ENCODE data around the gene UGT1A6. TPM values are rescaled to one million over a fixed set of nuclear protein-coding genes. Genes with fewer than 3 reads are reported as not detected.

Gene UGT1A6
- total RNA-seq, 1 donor from 2014 or later = 2.3 TPM

- H3K27me3 ChIP-seq (ENCODE audit: low read depth) = peaks cover 4% of the 10 kb centered on the region
- DNase-seq (no peak), ATAC-seq (no peak)
- H3K36me3 ChIP-seq = no peaks in the 10 kb centered on the region
- no peaks in the 10 kb centered on the region for H3K9me3 ChIP-seq
- H3K27ac ChIP-seq = no peak overlapping the region
- no peak overlapping the region for H3K4me3 ChIP-seq
- no peaks in the 10 kb centered on the region for H3K4me1 ChIP-seq
- intact Hi-C loops (cut with DNase I) = no loop called here
- TF ChIP-seq CTCF (IDR thresholded peaks at IDR 0.05) = no peak
Observed at GRCh38 chr2:233821196-233821595, 128.5 kb downstream of the UGT1A6 start.

GRCh38 chr2:233821709-233822100 is 129.0 kb downstream of the UGT1A6 start:
- Histone ChIP-seq H3K4me1 (no peaks in the 10 kb centered on the region), H3K27ac (no peak overlapping the region), H3K9me3 (no peaks in the 10 kb centered on the region), H3K27me3 (ENCODE audit: low read depth) (peaks cover 4% of the 10 kb centered on the region), H3K4me3 (no peak overlapping the region), H3K36me3 (no peaks in the 10 kb centered on the region)
- TF ChIP-seq CTCF (IDR thresholded peaks at IDR 0.05) = no peak
- intact Hi-C loops (cut with DNase I) = no loop called here
- ATAC-seq (no peak), DNase-seq (no peak)

GRCh38 chr2:233822101-233822771 is 129.5 kb downstream of the UGT1A6 start:
- H3K4me3 ChIP-seq = no peak overlapping the region

More at GRCh38 chr2:233822101-233822771, 129.5 kb downstream of the UGT1A6 start:
- ATAC-seq (no peak), DNase-seq (no peak)
- no peak for TF ChIP-seq CTCF (IDR thresholded peaks at IDR 0.05)
- H3K4me1 ChIP-seq = no peaks in the 10 kb centered on the region
- no peaks in the 10 kb centered on the region for H3K9me3 ChIP-seq
- H3K27ac ChIP-seq = no peak overlapping the region
- no peaks in the 10 kb centered on the region for H3K36me3 ChIP-seq
- peaks cover 4% of the 10 kb centered on the region for H3K27me3 ChIP-seq (ENCODE audit: low read depth)
- intact Hi-C loops (cut with DNase I) = no loop called here

Other genes starting within 250 kb of the UGT1A6 start
- 45.4 TPM for gene USP40, start 126.1 kb upstream of the UGT1A6 start, total RNA-seq
- gene UGT1A8, start 75.3 kb upstream of the UGT1A6 start, total RNA-seq = not detected
- gene UGT1A10, start 56.4 kb upstream of the UGT1A6 start, total RNA-seq = not detected
- not detected for gene UGT1A9, start 21.0 kb upstream of the UGT1A6 start, total RNA-seq
- gene UGT1A7, start 11.0 kb upstream of the UGT1A6 start, total RNA-seq = not detected
- gene UGT1A5, start 20.0 kb downstream of the UGT1A6 start, total RNA-seq = 0.27 TPM
- gene UGT1A4, start 25.8 kb downstream of the UGT1A6 start, total RNA-seq = not detected
- gene UGT1A3, start 36.2 kb downstream of the UGT1A6 start, total RNA-seq = not detected
- gene UGT1A1, start 67.4 kb downstream of the UGT1A6 start, total RNA-seq = 0.24 TPM
- not detected for gene MROH2A, start 85.4 kb downstream of the UGT1A6 start, total RNA-seq
- 1.5 TPM for gene HJURP, start 161.6 kb downstream of the UGT1A6 start, total RNA-seq
- not detected for gene TRPM8, start 224.5 kb downstream of the UGT1A6 start, total RNA-seq